Glomerular endothelial cell (primary cell): ENCODE results near the gene ZNF668. TPM values are rescaled to one million over a fixed set of nuclear protein-coding genes. Genes with fewer than 3 reads are reported as not detected.
"Not testable (repeated sequence)": the region's sequence is repeated elsewhere in the genome, so short reads cannot be mapped to it uniquely, and the experiment has no call there.

Experiments
- DNase-seq: peaks from one replicate; pipeline ENCODE4 v3.0.0-alpha.2; 2011; ENCODE audit warnings: low read depth, low spot score; ENCODE audit errors: extremely low read depth
- total RNA-seq: library from RNA; depleted of rRNA; stranded (reverse); fragments of >200 nt; gene quantifications from 2 replicates; pipeline ENCODE4 v1.2.3, GENCODE V29; 2015

The ZNF668 gene
- total RNA-seq, 1 donor from 2014 or later: 16.3 TPM

GRCh38 chr16:31016018-31016417, 58.0 kb downstream of the ZNF668 start:
- DNase-seq: no peak

GRCh38 chr16:31013292-31013691, 60.7 kb downstream of the ZNF668 start:
- DNase-seq: not testable (repeated sequence)

DNA sequence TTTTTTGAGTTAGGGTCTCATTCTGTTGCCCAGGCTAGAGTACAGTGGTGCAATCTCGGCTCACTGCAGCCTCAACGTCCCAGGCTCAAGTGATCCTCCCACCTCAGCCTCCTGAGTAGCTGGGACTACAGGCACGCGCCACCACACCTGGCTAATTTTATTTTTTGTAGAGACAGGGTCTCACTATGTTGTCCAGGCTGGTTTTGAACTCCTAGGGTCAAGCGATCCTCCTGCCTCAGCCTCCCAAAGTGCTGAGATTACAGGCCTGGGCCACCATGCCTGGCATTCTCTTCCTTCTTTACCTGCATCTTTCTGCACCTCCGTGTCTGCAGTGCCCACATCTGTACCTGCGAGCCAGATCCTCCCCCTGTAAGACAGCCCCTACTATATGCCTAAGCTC, 62.2 kb downstream of the ZNF668 start:
- DNase-seq: not testable (repeated sequence)

Other genes with a start within 250 kb of the ZNF668 start
- gene BCL7C, start 180.2 kb downstream of the ZNF668 start, total RNA-seq: 44.5 and 54.5 TPM in 2 replicates
- 0.19 and 0.53 TPM in 2 replicates for gene CTF1, start 177.6 kb downstream of the ZNF668 start, total RNA-seq
- 29.5 and 29.9 TPM in 2 replicates for gene FBXL19, start 150.7 kb downstream of the ZNF668 start, total RNA-seq
- gene ORAI3, start 125.2 kb downstream of the ZNF668 start, total RNA-seq: 40.0 and 47.3 TPM in 2 replicates
- 12.5 and 24.6 TPM in 2 replicates for gene SETD1A, start 116.5 kb downstream of the ZNF668 start, total RNA-seq
- 7.8 and 12.7 TPM in 2 replicates for gene HSD3B7, start 89.0 kb downstream of the ZNF668 start, total RNA-seq
- gene STX1B, start 63.6 kb downstream of the ZNF668 start, total RNA-seq: 0.41 and 2.6 TPM in 2 replicates
- 36.4 and 44.7 TPM in 2 replicates for gene STX4, start 40.7 kb downstream of the ZNF668 start, total RNA-seq
- 17.6 and 22.1 TPM in 2 replicates for gene ZNF646, start 182 bp upstream of the ZNF668 start, total RNA-seq
- 0.68 and 4.8 TPM in 2 replicates for gene PRSS53, start 14.7 kb upstream of the ZNF668 start, total RNA-seq
- gene VKORC1, start 20.6 kb upstream of the ZNF668 start, total RNA-seq: 162 and 167 TPM in 2 replicates
- gene BCKDK, start 34.1 kb upstream of the ZNF668 start, total RNA-seq: 67.5 and 73.5 TPM in 2 replicates
- 29.1 and 32.6 TPM in 2 replicates for gene KAT8, start 43.4 kb upstream of the ZNF668 start, total RNA-seq
- 0.12 and 1.5 TPM in 2 replicates for gene PRSS8, start 61.5 kb upstream of the ZNF668 start, total RNA-seq
- 0.10 TPM in 1 of 2 replicates, not detected in the other for gene PRSS36, start 75.8 kb upstream of the ZNF668 start, total RNA-seq
- 66.1 and 107 TPM in 2 replicates for gene FUS, start 105.9 kb upstream of the ZNF668 start, total RNA-seq
- 32.2 and 33.1 TPM in 2 replicates for gene PYCARD, start 128.5 kb upstream of the ZNF668 start, total RNA-seq
- gene TRIM72, start 139.9 kb upstream of the ZNF668 start, total RNA-seq: not detected in 2 replicates
- gene PYDC1, start 142.9 kb upstream of the ZNF668 start, total RNA-seq: not detected in 2 replicates
- 0.10 and 0.12 TPM in 2 replicates for gene ITGAM, start 185.7 kb upstream of the ZNF668 start, total RNA-seq